ENCODE measurements around the gene DLG4.
"Not testable (repeated sequence)": the region's sequence is repeated elsewhere in the genome, so short reads cannot be mapped to it uniquely, and the experiment has no call there.

DLG4 gene

GRCh38 chr17:7168841-7169564 lies 50.6 kb downstream of the DLG4 start:
- H3K9ac ChIP-seq (ENCODE audit: low read length); H3K4me1 ChIP-seq (ENCODE audit: control insufficient read depth, insufficient read depth, low read length); H3K36me3 ChIP-seq (ENCODE audit: control insufficient read depth, insufficient read depth, low read length); H3K27me3 ChIP-seq (ENCODE audit: control insufficient read depth, insufficient read depth, low read length); H3K4me3 ChIP-seq (ENCODE audit: low read length); H3K27ac ChIP-seq (ENCODE audit: low read depth, low read length): not testable (repeated sequence)

GRCh38 chr17:7167832-7168231 lies 51.8 kb downstream of the DLG4 start:
- H3K4me1 ChIP-seq (ENCODE audit: control insufficient read depth, insufficient read depth, low read length) = no peaks in the 10 kb centered on the region
- no peak overlapping the region for H3K4me3 ChIP-seq (ENCODE audit: low read length)
- H3K36me3 ChIP-seq (ENCODE audit: control insufficient read depth, insufficient read depth, low read length) = no peaks in the 10 kb centered on the region
- no peaks in the 10 kb centered on the region for H3K27me3 ChIP-seq (ENCODE audit: control insufficient read depth, insufficient read depth, low read length)
- H3K27ac ChIP-seq (ENCODE audit: low read depth, low read length) = no peak overlapping the region
- no peak overlapping the region for H3K9ac ChIP-seq (ENCODE audit: low read length)

- Histone ChIP-seq H3K27me3 (ENCODE audit: control insufficient read depth, insufficient read depth, low read length) (no peaks in the 10 kb centered on the region), H3K9ac (ENCODE audit: low read length) (no peak overlapping the region), H3K36me3 (ENCODE audit: control insufficient read depth, insufficient read depth, low read length) (no peaks in the 10 kb centered on the region), H3K27ac (ENCODE audit: low read depth, low read length) (no peak overlapping the region), H3K4me3 (ENCODE audit: low read length) (no peak overlapping the region), H3K4me1 (ENCODE audit: control insufficient read depth, insufficient read depth, low read length) (no peaks in the 10 kb centered on the region)
Observed at GRCh38 chr17:7166873-7167272, 52.8 kb downstream of the DLG4 start.

- H3K27ac ChIP-seq (ENCODE audit: low read depth, low read length); H3K27me3 ChIP-seq (ENCODE audit: control insufficient read depth, insufficient read depth, low read length); H3K36me3 ChIP-seq (ENCODE audit: control insufficient read depth, insufficient read depth, low read length); H3K9ac ChIP-seq (ENCODE audit: low read length); H3K4me3 ChIP-seq (ENCODE audit: low read length); H3K4me1 ChIP-seq (ENCODE audit: control insufficient read depth, insufficient read depth, low read length): not testable (repeated sequence)
Observed at GRCh38 chr17:7159571-7159970, 60.1 kb downstream of the DLG4 start.

GRCh38 chr17:7158424-7158823 lies 61.2 kb downstream of the DLG4 start:
- not testable (repeated sequence) for H3K27ac ChIP-seq (ENCODE audit: low read depth, low read length); H3K4me3 ChIP-seq (ENCODE audit: low read length); H3K9ac ChIP-seq (ENCODE audit: low read length); H3K4me1 ChIP-seq (ENCODE audit: control insufficient read depth, insufficient read depth, low read length); H3K27me3 ChIP-seq (ENCODE audit: control insufficient read depth, insufficient read depth, low read length); H3K36me3 ChIP-seq (ENCODE audit: control insufficient read depth, insufficient read depth, low read length)

- H3K27me3 ChIP-seq (ENCODE audit: control insufficient read depth, insufficient read depth, low read length) = no peaks in the 10 kb centered on the region
- H3K4me3 ChIP-seq (ENCODE audit: low read length) = no peak overlapping the region
- H3K27ac ChIP-seq (ENCODE audit: low read depth, low read length) = no peak overlapping the region
- no peak overlapping the region for H3K9ac ChIP-seq (ENCODE audit: low read length)
- no peaks in the 10 kb centered on the region for H3K4me1 ChIP-seq (ENCODE audit: control insufficient read depth, insufficient read depth, low read length)
- H3K36me3 ChIP-seq (ENCODE audit: control insufficient read depth, insufficient read depth, low read length) = no peaks in the 10 kb centered on the region
Observed at GRCh38 chr17:7156342-7156940, 63.2 kb downstream of the DLG4 start.

GRCh38 chr17:7147772-7148171 lies 71.9 kb downstream of the DLG4 start:
- H3K4me1 ChIP-seq (ENCODE audit: control insufficient read depth, insufficient read depth, low read length) = no peaks in the 10 kb centered on the region
- no peak overlapping the region for H3K27ac ChIP-seq (ENCODE audit: low read depth, low read length)
- no peaks in the 10 kb centered on the region for H3K27me3 ChIP-seq (ENCODE audit: control insufficient read depth, insufficient read depth, low read length)
- H3K36me3 ChIP-seq (ENCODE audit: control insufficient read depth, insufficient read depth, low read length) = no peaks in the 10 kb centered on the region
- no peak overlapping the region for H3K4me3 ChIP-seq (ENCODE audit: low read length)
- no peak overlapping the region for H3K9ac ChIP-seq (ENCODE audit: low read length)

- Histone ChIP-seq H3K27me3 (ENCODE audit: control insufficient read depth, insufficient read depth, low read length) (no peaks in the 10 kb centered on the region), H3K36me3 (ENCODE audit: control insufficient read depth, insufficient read depth, low read length) (no peaks in the 10 kb centered on the region), H3K4me3 (ENCODE audit: low read length) (no peak overlapping the region), H3K27ac (ENCODE audit: low read depth, low read length) (no peak overlapping the region), H3K9ac (ENCODE audit: low read length) (no peak overlapping the region), H3K4me1 (ENCODE audit: control insufficient read depth, insufficient read depth, low read length) (no peaks in the 10 kb centered on the region)
Observed at GRCh38 chr17:7146115-7146514, 73.5 kb downstream of the DLG4 start.

GRCh38 chr17:7144213-7144612 lies 75.4 kb downstream of the DLG4 start:
- H3K4me1 ChIP-seq (ENCODE audit: control insufficient read depth, insufficient read depth, low read length) = no peaks in the 10 kb centered on the region
- H3K36me3 ChIP-seq (ENCODE audit: control insufficient read depth, insufficient read depth, low read length) = no peaks in the 10 kb centered on the region
- no peak overlapping the region for H3K27ac ChIP-seq (ENCODE audit: low read depth, low read length)
- no peaks in the 10 kb centered on the region for H3K27me3 ChIP-seq (ENCODE audit: control insufficient read depth, insufficient read depth, low read length)
- H3K9ac ChIP-seq (ENCODE audit: low read length) = no peak overlapping the region
- no peak overlapping the region for H3K4me3 ChIP-seq (ENCODE audit: low read length)

GRCh38 chr17:7141824-7142223 lies 77.8 kb downstream of the DLG4 start:
- Histone ChIP-seq H3K36me3 (ENCODE audit: control insufficient read depth, insufficient read depth, low read length) (no peaks in the 10 kb centered on the region), H3K4me1 (ENCODE audit: control insufficient read depth, insufficient read depth, low read length) (no peaks in the 10 kb centered on the region), H3K9ac (ENCODE audit: low read length) (no peak overlapping the region), H3K27ac (ENCODE audit: low read depth, low read length) (no peak overlapping the region), H3K27me3 (ENCODE audit: control insufficient read depth, insufficient read depth, low read length) (no peaks in the 10 kb centered on the region), H3K4me3 (ENCODE audit: low read length) (no peak overlapping the region)

GRCh38 chr17:7139400-7139799 lies 80.2 kb downstream of the DLG4 start:
- Histone ChIP-seq H3K27ac (ENCODE audit: low read depth, low read length) (no peak overlapping the region), H3K9ac (ENCODE audit: low read length) (no peak overlapping the region), H3K27me3 (ENCODE audit: control insufficient read depth, insufficient read depth, low read length) (no peaks in the 10 kb centered on the region)

GRCh38 chr17:7138800-7139381 lies 80.7 kb downstream of the DLG4 start:
- Histone ChIP-seq H3K27me3 (ENCODE audit: control insufficient read depth, insufficient read depth, low read length) (no peaks in the 10 kb centered on the region), H3K4me1 (ENCODE audit: control insufficient read depth, insufficient read depth, low read length) (no peaks in the 10 kb centered on the region), H3K27ac (ENCODE audit: low read depth, low read length) (no peak overlapping the region), H3K4me3 (ENCODE audit: low read length) (no peak overlapping the region), H3K9ac (ENCODE audit: low read length) (no peak overlapping the region), H3K36me3 (ENCODE audit: control insufficient read depth, insufficient read depth, low read length) (no peaks in the 10 kb centered on the region)

More at GRCh38 chr17:7139400-7139799, 80.2 kb downstream of the DLG4 start:
- no peaks in the 10 kb centered on the region for H3K4me1 ChIP-seq (ENCODE audit: control insufficient read depth, insufficient read depth, low read length)
- H3K4me3 ChIP-seq (ENCODE audit: low read length) = no peak overlapping the region
- no peaks in the 10 kb centered on the region for H3K36me3 ChIP-seq (ENCODE audit: control insufficient read depth, insufficient read depth, low read length)

Measured in rectal smooth muscle tissue (tissue), 1 donor.